IMR-90 (cell line): ENCODE results near the gene PLCH2. TPM values are rescaled to one million over a fixed set of nuclear protein-coding genes. Genes with fewer than 3 reads are reported as not detected.

Experiments used
- ATAC-seq: fragments of 200-7000 bp; cut with Tn5 transposase; 2 replicates; pipeline ENCODE4 v1.9.1; 2020; ENCODE audit warnings: low read depth, mild to moderate bottlenecking, moderate library complexity
- BruUV-seq: library from RNA; stranded (reverse); fragments of 400-500 nt; replicated peaks from 2 replicates; lab custom pipeline; 2021; lab: Mats Ljungman, UMichigan
- CTCF ChIA-PET: fragments of 300-600 bp; formaldehyde crosslinking; extraction: SDS; loops from one replicate; lab custom pipeline; 2021; ENCODE audit warnings: antibody characterized with exemption; lab: Yijun Ruan, JAX
- POLR2A ChIA-PET: fragments of 300-600 bp; sonication (Branson Sonifier 250); formaldehyde crosslinking; loops from one replicate; lab custom pipeline; 2022; ENCODE audit warnings: antibody characterized with exemption; ENCODE audit not compliant: unreplicated experiment; lab: Charles Lee
- DNase-seq: peaks from one replicate; pipeline ENCODE4 v3.0.0; 2013
- H2AFZ ChIP-seq: replicated peaks from 2 replicates; pipeline ENCODE3; 2013; ENCODE audit warnings: low read length, mild to moderate bottlenecking; ENCODE audit not compliant: poor library complexity
- H2AK5ac ChIP-seq: 2 replicates; pipeline ENCODE4 v1.6.1; 2013; ENCODE audit warnings: low read depth, low read length, inconsistent platforms
- H2AK9ac ChIP-seq: replicated peaks from 2 replicates; pipeline ENCODE3; 2013; ENCODE audit warnings: mild to moderate bottlenecking, low read depth, low read length, moderate library complexity; ENCODE audit not compliant: poor library complexity
- H2BK120ac ChIP-seq: 2 replicates; pipeline ENCODE4 v1.6.1; 2013; ENCODE audit warnings: low read depth, low read length, inconsistent platforms
- H2BK15ac ChIP-seq: 3 replicates; pipeline ENCODE4 v1.6.1; 2013; ENCODE audit warnings: low read depth, low read length, inconsistent platforms
- H2BK20ac ChIP-seq: 2 replicates; pipeline ENCODE4 v1.6.1; 2013; ENCODE audit warnings: low read depth, mild to moderate bottlenecking, inconsistent platforms, low read length, moderate library complexity
- H2BK5ac ChIP-seq: 2 replicates; pipeline ENCODE4 v1.6.1; 2013; ENCODE audit warnings: mild to moderate bottlenecking, low read depth, low read length, inconsistent platforms; ENCODE audit not compliant: poor library complexity, severe bottlenecking
- H3K14ac ChIP-seq: replicated peaks from 2 replicates; pipeline ENCODE4 v1.6.1; 2013; ENCODE audit warnings: low read depth, low read length, inconsistent platforms
- H3K18ac ChIP-seq: 2 replicates; pipeline ENCODE4 v1.6.1; 2013; ENCODE audit warnings: low read depth, low read length, control low read depth
- H3K23ac ChIP-seq: 2 replicates; pipeline ENCODE4 v1.6.1; 2013; ENCODE audit warnings: low read depth, low read length, inconsistent platforms
- H3K27ac ChIP-seq: 2 replicates; pipeline ENCODE4 v1.5.1; 2013; ENCODE audit warnings: mild to moderate bottlenecking, control low read depth, low read length; ENCODE audit not compliant: insufficient read depth
- H3K27me3 ChIP-seq: 2 replicates; pipeline ENCODE4 v1.6.1; 2013; ENCODE audit warnings: low read length; ENCODE audit not compliant: control insufficient read depth, insufficient read depth
- H3K36me3 ChIP-seq: 2 replicates; pipeline ENCODE4 v1.6.1; 2013; ENCODE audit warnings: low read length, mixed read lengths; ENCODE audit not compliant: control insufficient read depth, insufficient read depth
- H3K4ac ChIP-seq: 2 replicates; pipeline ENCODE4 v1.6.1; 2013; ENCODE audit warnings: low read depth, low read length, inconsistent platforms
- H3K4me1 ChIP-seq: 2 replicates; pipeline ENCODE4 v1.6.1; 2013; ENCODE audit warnings: low read length, mixed read lengths; ENCODE audit not compliant: control insufficient read depth, insufficient read depth
- H3K4me2 ChIP-seq: 2 replicates; pipeline ENCODE4 v1.6.1; 2013; ENCODE audit warnings: low read depth, mild to moderate bottlenecking, control low read depth, low read length, moderate library complexity
- H3K4me3 ChIP-seq: 2 replicates; pipeline ENCODE4 v1.5.1; 2013; ENCODE audit warnings: low read depth, mild to moderate bottlenecking, control low read depth, low read length, moderate library complexity; ENCODE audit not compliant: insufficient read depth
- H3K56ac ChIP-seq: 2 replicates; pipeline ENCODE4 v1.6.1; 2013; ENCODE audit warnings: low read length, inconsistent platforms; ENCODE audit not compliant: insufficient read depth; ENCODE audit errors: extremely low read depth
- H3K79me1 ChIP-seq, 2 experiments: 2 replicates each; pipeline ENCODE4 v1.6.1; 2013; ENCODE audit warnings: low read length in 2 of 2, inconsistent platforms in 1 of 2, low read depth in 1 of 2
- H3K9ac ChIP-seq: 2 replicates; pipeline ENCODE4 v1.6.1; 2013; ENCODE audit warnings: low read depth, low read length, control low read depth
- H3K9me1 ChIP-seq: 2 replicates; pipeline ENCODE4 v1.6.1; 2013; ENCODE audit warnings: low read length, inconsistent platforms; ENCODE audit not compliant: insufficient read depth
- H3K9me3 ChIP-seq: 2 replicates; pipeline ENCODE4 v1.6.1; 2013; ENCODE audit warnings: low read length; ENCODE audit not compliant: control insufficient read depth, insufficient read depth
- H4K20me1 ChIP-seq: 2 replicates; pipeline ENCODE4 v1.6.1; 2013; ENCODE audit warnings: low read length, inconsistent platforms; ENCODE audit not compliant: insufficient read depth
- H4K5ac ChIP-seq: 2 replicates; pipeline ENCODE4 v1.6.1; 2013; ENCODE audit warnings: mild to moderate bottlenecking, low read depth, low read length, control low read depth
- H4K8ac ChIP-seq, 2 experiments: 2 replicates each; pipeline ENCODE4 v1.6.1; 2013; ENCODE audit warnings: low read depth in 2 of 2, low read length in 2 of 2, control low read depth in 1 of 2, inconsistent platforms in 1 of 2
- H4K91ac ChIP-seq: 2 replicates; pipeline ENCODE4 v1.6.1; 2013; ENCODE audit warnings: low read depth, low read length, inconsistent platforms; ENCODE audit not compliant: insufficient read depth
- BHLHE40 ChIP-seq: fragments of 150-350 bp; IDR thresholded peaks from 2 replicates; pipeline ENCODE4 v1.6.1; 2016; ENCODE audit warnings: mild to moderate bottlenecking, low read depth, low read length
- CEBPB ChIP-seq: IDR thresholded peaks from 2 replicates; pipeline ENCODE4 v1.6.1; 2012; ENCODE audit warnings: low read depth, low read length, improper control_type of control experiment
- CHD1 ChIP-seq: IDR thresholded peaks from 2 replicates; pipeline ENCODE4 v1.6.1; 2012; ENCODE audit warnings: low read depth, low read length, improper control_type of control experiment
- CTCF ChIP-seq: conservative IDR thresholded peaks from 2 replicates; pipeline ENCODE4 v1.5.1; 2012; ENCODE audit warnings: mild to moderate bottlenecking, low read depth, low read length, improper control_type of control experiment
- ELK1 ChIP-seq: fragments of 150-350 bp; IDR thresholded peaks from 2 replicates; pipeline ENCODE4 v1.6.1; 2016; ENCODE audit warnings: low read depth, mild to moderate bottlenecking, low read length, moderate library complexity, borderline replicate concordance
- MAFK ChIP-seq: IDR thresholded peaks from 2 replicates; pipeline ENCODE4 v1.6.1; 2012; ENCODE audit warnings: low read depth, low read length, improper control_type of control experiment
- MXI1 ChIP-seq: IDR thresholded peaks from 2 replicates; pipeline ENCODE4 v1.6.1; 2012; ENCODE audit warnings: low read depth, mild to moderate bottlenecking, low read length, moderate library complexity, borderline replicate concordance
- RAD21 ChIP-seq: IDR thresholded peaks from 2 replicates; pipeline ENCODE4 v1.6.1; 2012; ENCODE audit warnings: low read length, improper control_type of control experiment
- RCOR1 ChIP-seq: IDR thresholded peaks from 2 replicates; pipeline ENCODE4 v1.6.1; 2012; ENCODE audit warnings: mild to moderate bottlenecking, low read length, improper control_type of control experiment; ENCODE audit not compliant: insufficient replicate concordance
- SMC3 ChIP-seq: fragments of 150-350 bp; IDR thresholded peaks from 2 replicates; pipeline ENCODE4 v1.6.1; 2016; ENCODE audit warnings: low read depth, mild to moderate bottlenecking, antibody characterized with exemption, low read length, moderate library complexity
- WGBS, 2 experiments: methylation state at CpG; one replicate each; pipeline versions ENCODE4 v1.1.5 to v1.1.7; 2013; ENCODE audit warnings: missing lambda C conversion rate in 2 of 2; ENCODE audit not compliant: insufficient read length in 1 of 2; ENCODE audit errors: extremely low coverage in 2 of 2; 5-methylcytosine and 5-hydroxymethylcytosine counted together
- dilution Hi-C: fragments of 300-500 bp; cut with HindIII; formaldehyde crosslinking; loops from one replicate; pipeline ENCODE4 v1.14.3; 2018; ENCODE audit warnings: low sequenced_read_pairs; ENCODE audit not compliant: unreplicated experiment
- in situ Hi-C: fragments of 300-500 bp; cut with MboI; formaldehyde crosslinking; loops from 3 replicates; pipeline ENCODE4 v1.14.3; 2019; ENCODE audit warnings: low sequenced_read_pairs, inconsistent platforms, mixed read lengths
- intact Hi-C: fragments of 100-400 bp; cut with micrococcal nuclease; formaldehyde crosslinking; loops from 2 replicates; pipeline ENCODE4 v1.10.0; 2022
- polyA plus RNA-seq, 3 experiments: library from polyadenylated mRNA; depleted of rRNA; stranded (reverse); fragments of >200 nt; gene quantifications; 2 replicates each; pipeline ENCODE4 v1.2.3, GENCODE V29; 2012; ENCODE audit warnings: low replicate concordance in 1 of 3
- total RNA-seq: library from RNA; depleted of rRNA; stranded (reverse); fragments of >200 nt; gene quantifications from 2 replicates; pipeline ENCODE4 v1.2.3, GENCODE V29; 2012

The PLCH2 gene
- total and polyA plus RNA-seq, 2 of the 4 experiments (the other 2 are of a cell fraction) = 0.18 to 1.9 TPM

DNA sequence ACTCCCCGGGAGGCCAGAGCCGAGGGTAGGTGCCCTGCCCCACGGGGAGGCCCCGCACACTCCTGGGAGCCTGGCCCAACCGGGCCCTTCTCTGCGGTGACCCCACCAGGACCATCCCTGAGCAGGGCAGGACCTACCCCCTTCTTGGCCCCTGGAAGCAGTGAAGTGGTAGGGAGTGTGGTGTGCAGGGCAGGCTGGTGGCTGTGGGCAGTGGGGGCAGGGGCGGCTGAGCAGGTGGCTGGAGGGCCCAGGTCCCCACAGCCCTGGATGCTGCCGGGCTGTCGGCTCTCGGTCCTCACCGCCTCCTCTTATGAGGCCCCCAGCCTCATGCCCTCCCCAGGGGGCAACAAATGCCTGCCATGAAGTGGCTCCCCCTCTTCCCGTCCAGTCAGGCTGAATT lies 19.5 kb downstream of the PLCH2 start:
- dilution Hi-C loops = no loop called here
- ChIA-PET CTCF (no interaction called here), POLR2A (no interaction called here)
- in situ Hi-C loops = no loop called here
- no peaks in the 10 kb centered on the region for H3K36me3 ChIP-seq
- no peak overlapping the region for H3K23ac ChIP-seq
- no TSS peak for BruUV-seq
- no peak overlapping the region for H4K91ac ChIP-seq
- H3K9me3 ChIP-seq = no peaks in the 10 kb centered on the region
- ATAC-seq (no peak), DNase-seq (no peak)
- H3K9ac ChIP-seq = no peak overlapping the region
- H2AK9ac ChIP-seq = no peak overlapping the region
- H3K4me1 ChIP-seq = no peaks in the 10 kb centered on the region
- intact Hi-C loops = no loop called here
- no peak for TF ChIP-seq CEBPB
- no peak for TF ChIP-seq MXI1
- TF ChIP-seq CTCF = no peak
- no peak for TF ChIP-seq SMC3
- TF ChIP-seq RCOR1 = no peak
- TF ChIP-seq ELK1 = no peak
- TF ChIP-seq MAFK = no peak
- no peak for TF ChIP-seq CHD1
- TF ChIP-seq BHLHE40 = no peak
- no peak for TF ChIP-seq RAD21
- no peak overlapping the region for H2BK5ac ChIP-seq
- H2AFZ ChIP-seq = no peak overlapping the region
- H3K4me3 ChIP-seq = no peak overlapping the region
- no peak overlapping the region for H2AK5ac ChIP-seq
- no peaks in the 10 kb centered on the region; the same call in 1 of the 2 replicates for H4K20me1 ChIP-seq
- no peaks in the 10 kb centered on the region for H3K9me1 ChIP-seq
- H4K5ac ChIP-seq = no peak overlapping the region
- H3K79me1 ChIP-seq = no peaks in the 10 kb centered on the region
- H4K8ac ChIP-seq = no peak overlapping the region
- no peak overlapping the region for H2BK120ac ChIP-seq
- H3K4ac ChIP-seq = no peak overlapping the region
- 80% methylated on average over 1 of the region's 12 CpGs; no CpG with 5 or more reads in 1 of the 2 experiments for WGBS, 2 experiments
- H3K4me2 ChIP-seq = no peak overlapping the region
- H2BK15ac ChIP-seq = no peak overlapping the region
- no peak overlapping the region for H3K14ac ChIP-seq
- H3K18ac ChIP-seq = no peak overlapping the region
- H3K27ac ChIP-seq = no peak overlapping the region
- H2BK20ac ChIP-seq = no peak overlapping the region
- no peak overlapping the region for H3K56ac ChIP-seq
- peaks cover 12% of the 10 kb centered on the region; the same call in 1 of the 2 replicates for H3K27me3 ChIP-seq
